Measurements from ENCODE around the gene FRY. TPM values are rescaled to one million over a fixed set of nuclear protein-coding genes. Genes with fewer than 3 reads are reported as not detected.

FRY gene
- total RNA-seq, 1 experiment from 2014 or later: 5.3 TPM

DNA sequence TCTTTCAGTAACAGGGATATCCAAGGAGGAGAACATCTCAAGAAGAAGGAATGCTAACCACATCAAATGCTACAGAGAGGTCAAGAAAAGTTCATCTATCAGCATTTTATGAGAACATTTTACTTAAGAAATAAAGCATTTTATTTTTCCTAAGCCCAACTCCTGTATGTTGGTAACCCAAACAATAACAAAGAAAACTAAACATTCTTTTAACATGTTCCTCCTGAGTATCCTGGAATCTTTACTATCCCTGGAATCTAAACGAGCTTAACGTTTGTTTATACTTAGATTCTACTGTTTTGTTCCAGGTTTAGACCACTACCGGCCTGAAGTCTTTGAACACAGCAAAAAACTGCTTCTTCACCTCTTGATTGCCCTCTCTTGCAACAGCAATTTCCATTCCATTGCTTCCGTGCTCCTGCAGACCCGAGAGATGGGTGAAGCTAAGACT lies 193.9 kb downstream of the FRY start (continued):
- TF ChIP-seq SP1 (CRISPR knock-in tag; conservative IDR thresholded peaks at IDR 0.05): no peak
- TF ChIP-seq, protein P1, sequence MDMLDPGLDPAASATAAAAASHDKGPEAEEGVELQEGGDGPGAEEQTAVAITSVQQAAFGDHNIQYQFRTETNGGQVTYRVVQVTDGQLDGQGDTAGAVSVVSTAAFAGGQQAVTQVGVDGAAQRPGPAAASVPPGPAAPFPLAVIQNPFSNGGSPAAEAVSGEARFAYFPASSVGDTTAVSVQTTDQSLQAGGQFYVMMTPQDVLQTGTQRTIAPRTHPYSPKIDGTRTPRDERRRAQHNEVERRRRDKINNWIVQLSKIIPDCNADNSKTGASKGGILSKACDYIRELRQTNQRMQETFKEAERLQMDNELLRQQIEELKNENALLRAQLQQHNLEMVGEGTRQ (CRISPR knock-in tag; IDR thresholded peaks at IDR 0.05): no peak

DNA sequence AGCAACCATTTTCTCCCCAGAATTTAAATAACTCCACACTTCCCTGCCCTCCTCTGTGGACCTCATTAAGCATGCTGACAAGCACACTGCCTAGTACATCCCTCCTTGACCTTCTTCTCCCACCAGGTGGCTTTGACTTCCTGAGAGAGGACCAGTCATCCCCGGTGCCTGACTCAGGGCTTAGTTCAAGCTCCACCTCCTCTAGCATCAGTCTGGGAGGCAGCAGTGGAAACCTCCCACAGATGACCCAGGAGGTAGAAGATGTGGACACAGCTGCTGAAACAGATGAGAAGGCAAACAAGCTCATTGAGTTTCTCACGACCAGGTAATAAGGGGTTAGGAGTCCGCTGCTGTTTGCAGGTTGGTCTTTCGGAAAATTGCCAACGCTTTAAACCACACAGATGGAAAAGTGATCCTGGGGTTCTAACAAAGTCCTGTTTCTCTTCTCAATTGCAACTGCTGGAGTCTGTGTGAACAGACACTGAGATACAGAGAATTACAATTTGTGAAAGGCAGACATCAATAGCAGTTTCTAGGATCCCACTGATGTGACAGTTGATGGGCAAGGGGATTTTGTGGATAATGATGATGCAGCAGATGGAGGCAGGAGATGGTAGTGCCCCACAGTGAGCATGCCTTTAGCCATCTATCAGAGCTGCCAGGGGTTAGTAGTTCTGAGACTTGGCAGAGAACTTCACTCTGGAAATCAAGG lies 196.9 kb downstream of the FRY start:
- Mint-ChIP-seq H3K27ac (no peak overlapping the region), H3K27me3 (ENCODE audit: low read depth) (no peaks in the 10 kb centered on the region), H3K4me1 (peaks cover 6% of the 10 kb centered on the region), H3K9me3 (peaks cover 4% of the 10 kb centered on the region), H3K4me3 (no peak overlapping the region), H3K36me3 (peaks cover 3% of the 10 kb centered on the region; the same call in 1 of the 2 replicates)
- no peak for TF ChIP-seq ZNF396 (CRISPR knock-in tag; IDR thresholded peaks at IDR 0.05; ENCODE audit: borderline replicate concordance)
- no peak for TF ChIP-seq ELF4 (CRISPR knock-in tag; IDR thresholded peaks at IDR 0.05; ENCODE audit: low read depth)
- ChIA-PET CTCF (interaction anchor here (1.5 to 1.7 kb wide), 2 partner anchors 64 to 319 kb away, joined by 4 read pairs; no protein-coding TSS in a partner anchor), POLR2A (no interaction called here)
- ATAC-seq (peak; percentile 91), DNase-seq (ENCODE audit: low spot score) (no peak)

DNA sequence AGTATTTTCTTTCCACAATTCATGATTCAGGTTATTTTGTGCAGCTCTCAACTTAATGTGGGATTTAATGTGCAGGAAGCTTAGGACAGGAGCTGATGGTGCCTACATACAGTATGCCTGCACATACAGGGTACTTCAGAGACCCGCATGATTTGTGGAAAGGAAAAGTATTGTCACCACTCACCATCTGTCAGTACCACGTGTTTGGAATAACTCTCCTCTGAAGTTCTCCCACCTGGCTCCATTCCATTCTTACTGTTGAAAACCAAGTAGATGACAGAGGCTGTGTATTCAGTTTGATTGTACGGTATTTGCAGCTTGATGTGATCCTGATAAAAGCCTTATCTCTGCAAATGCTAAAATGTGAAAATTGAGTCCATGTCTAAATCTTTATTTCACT lies 197.9 kb downstream of the FRY start:
- Mint-ChIP-seq H3K36me3 (peaks cover 3% of the 10 kb centered on the region; the same call in 1 of the 2 replicates), H3K4me3 (no peak overlapping the region), H3K27ac (no peak overlapping the region), H3K9me3 (peaks cover 4% of the 10 kb centered on the region), H3K27me3 (ENCODE audit: low read depth) (no peaks in the 10 kb centered on the region), H3K4me1 (peaks cover 7% of the 10 kb centered on the region)
- DNase-seq (ENCODE audit: low spot score) (no peak), ATAC-seq (no peak)
- TF ChIP-seq ZNF232 (CRISPR knock-in tag; IDR thresholded peaks at IDR 0.05) (no peak), FOXK1 (CRISPR knock-in tag; IDR thresholded peaks at IDR 0.05) (no peak), NR2C2 (CRISPR knock-in tag; IDR thresholded peaks at IDR 0.05) (no peak), ZBTB21 (CRISPR knock-in tag; IDR thresholded peaks at IDR 0.05; ENCODE audit: borderline replicate concordance) (no peak), TEAD4 (CRISPR knock-in tag; IDR thresholded peaks at IDR 0.05) (no peak), ZNF121 (CRISPR knock-in tag; IDR thresholded peaks at IDR 0.05) (no peak), ZNF423 (CRISPR knock-in tag; IDR thresholded peaks at IDR 0.05) (no peak), TP53 (CRISPR knock-in tag; IDR thresholded peaks at IDR 0.05) (no peak), FOXJ3 (CRISPR knock-in tag; IDR thresholded peaks at IDR 0.05; ENCODE audit: borderline replicate concordance) (no peak), SOX15 (CRISPR knock-in tag; IDR thresholded peaks at IDR 0.05) (no peak), RORB (CRISPR knock-in tag; IDR thresholded peaks at IDR 0.05) (no peak), ZNF396 (CRISPR knock-in tag; IDR thresholded peaks at IDR 0.05; ENCODE audit: borderline replicate concordance) (no peak), GRHL2 (CRISPR knock-in tag; IDR thresholded peaks at IDR 0.05; ENCODE audit: insufficient replicate concordance, severe bottlenecking) (no peak)
- TF ChIP-seq, protein P2, sequence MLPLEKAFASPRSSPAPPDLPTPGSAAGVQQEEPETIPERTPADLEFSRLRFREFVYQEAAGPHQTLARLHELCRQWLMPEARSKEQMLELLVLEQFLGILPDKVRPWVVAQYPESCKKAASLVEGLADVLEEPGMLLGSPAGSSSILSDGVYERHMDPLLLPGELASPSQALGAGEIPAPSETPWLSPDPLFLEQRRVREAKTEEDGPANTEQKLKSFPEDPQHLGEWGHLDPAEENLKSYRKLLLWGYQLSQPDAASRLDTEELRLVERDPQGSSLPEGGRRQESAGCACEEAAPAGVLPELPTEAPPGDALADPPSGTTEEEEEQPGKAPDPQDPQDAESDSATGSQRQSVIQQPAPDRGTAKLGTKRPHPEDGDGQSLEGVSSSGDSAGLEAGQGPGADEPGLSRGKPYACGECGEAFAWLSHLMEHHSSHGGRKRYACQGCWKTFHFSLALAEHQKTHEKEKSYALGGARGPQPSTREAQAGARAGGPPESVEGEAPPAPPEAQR (CRISPR knock-in tag; IDR thresholded peaks at IDR 0.05): no peak
- TF ChIP-seq, protein P3, sequence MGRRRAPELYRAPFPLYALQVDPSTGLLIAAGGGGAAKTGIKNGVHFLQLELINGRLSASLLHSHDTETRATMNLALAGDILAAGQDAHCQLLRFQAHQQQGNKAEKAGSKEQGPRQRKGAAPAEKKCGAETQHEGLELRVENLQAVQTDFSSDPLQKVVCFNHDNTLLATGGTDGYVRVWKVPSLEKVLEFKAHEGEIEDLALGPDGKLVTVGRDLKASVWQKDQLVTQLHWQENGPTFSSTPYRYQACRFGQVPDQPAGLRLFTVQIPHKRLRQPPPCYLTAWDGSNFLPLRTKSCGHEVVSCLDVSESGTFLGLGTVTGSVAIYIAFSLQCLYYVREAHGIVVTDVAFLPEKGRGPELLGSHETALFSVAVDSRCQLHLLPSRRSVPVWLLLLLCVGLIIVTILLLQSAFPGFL (CRISPR knock-in tag; IDR thresholded peaks at IDR 0.05; ENCODE audit: borderline replicate concordance): no peak
- TF ChIP-seq, protein P4, sequence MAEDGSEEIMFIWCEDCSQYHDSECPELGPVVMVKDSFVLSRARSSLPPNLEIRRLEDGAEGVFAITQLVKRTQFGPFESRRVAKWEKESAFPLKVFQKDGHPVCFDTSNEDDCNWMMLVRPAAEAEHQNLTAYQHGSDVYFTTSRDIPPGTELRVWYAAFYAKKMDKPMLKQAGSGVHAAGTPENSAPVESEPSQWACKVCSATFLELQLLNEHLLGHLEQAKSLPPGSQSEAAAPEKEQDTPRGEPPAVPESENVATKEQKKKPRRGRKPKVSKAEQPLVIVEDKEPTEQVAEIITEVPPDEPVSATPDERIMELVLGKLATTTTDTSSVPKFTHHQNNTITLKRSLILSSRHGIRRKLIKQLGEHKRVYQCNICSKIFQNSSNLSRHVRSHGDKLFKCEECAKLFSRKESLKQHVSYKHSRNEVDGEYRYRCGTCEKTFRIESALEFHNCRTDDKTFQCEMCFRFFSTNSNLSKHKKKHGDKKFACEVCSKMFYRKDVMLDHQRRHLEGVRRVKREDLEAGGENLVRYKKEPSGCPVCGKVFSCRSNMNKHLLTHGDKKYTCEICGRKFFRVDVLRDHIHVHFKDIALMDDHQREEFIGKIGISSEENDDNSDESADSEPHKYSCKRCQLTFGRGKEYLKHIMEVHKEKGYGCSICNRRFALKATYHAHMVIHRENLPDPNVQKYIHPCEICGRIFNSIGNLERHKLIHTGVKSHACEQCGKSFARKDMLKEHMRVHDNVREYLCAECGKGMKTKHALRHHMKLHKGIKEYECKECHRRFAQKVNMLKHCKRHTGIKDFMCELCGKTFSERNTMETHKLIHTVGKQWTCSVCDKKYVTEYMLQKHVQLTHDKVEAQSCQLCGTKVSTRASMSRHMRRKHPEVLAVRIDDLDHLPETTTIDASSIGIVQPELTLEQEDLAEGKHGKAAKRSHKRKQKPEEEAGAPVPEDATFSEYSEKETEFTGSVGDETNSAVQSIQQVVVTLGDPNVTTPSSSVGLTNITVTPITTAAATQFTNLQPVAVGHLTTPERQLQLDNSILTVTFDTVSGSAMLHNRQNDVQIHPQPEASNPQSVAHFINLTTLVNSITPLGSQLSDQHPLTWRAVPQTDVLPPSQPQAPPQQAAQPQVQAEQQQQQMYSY (CRISPR knock-in tag; IDR thresholded peaks at IDR 0.05): no peak
- TF ChIP-seq, protein P5, sequence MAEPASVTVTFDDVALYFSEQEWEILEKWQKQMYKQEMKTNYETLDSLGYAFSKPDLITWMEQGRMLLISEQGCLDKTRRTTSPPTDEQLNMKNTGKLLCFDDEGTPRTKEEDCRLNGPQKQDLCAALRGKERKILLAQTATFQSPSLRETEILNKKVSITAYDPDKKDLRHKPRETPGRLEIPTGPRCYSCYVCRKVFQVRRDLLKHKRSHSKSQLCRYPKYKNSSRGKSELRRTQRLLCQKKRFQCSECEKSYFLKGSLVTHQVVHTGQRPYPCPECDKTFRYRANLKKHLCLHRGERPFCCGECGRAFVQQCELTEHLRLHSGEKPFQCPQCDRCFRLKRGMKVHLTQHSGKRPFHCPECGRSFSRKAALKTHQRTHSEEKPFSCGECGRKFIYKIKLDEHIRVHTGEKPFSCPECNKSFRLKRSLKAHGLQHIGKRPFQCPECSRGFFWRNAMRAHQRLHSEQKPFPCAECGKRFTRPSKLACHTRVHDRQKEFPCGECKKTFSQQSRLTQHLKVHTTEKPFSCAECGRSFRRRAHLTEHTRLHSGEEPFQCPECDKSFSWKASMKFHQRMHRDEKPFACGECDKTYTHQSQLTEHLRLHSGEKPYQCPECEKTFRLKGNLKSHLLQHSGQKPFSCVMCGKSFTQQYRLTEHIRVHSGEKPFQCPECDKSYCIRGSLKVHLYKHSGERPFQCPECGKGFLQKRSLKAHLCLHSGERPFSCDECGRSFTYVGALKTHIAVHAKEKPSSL (CRISPR knock-in tag; conservative IDR thresholded peaks at IDR 0.05): no peak
- TF ChIP-seq, protein P6, sequence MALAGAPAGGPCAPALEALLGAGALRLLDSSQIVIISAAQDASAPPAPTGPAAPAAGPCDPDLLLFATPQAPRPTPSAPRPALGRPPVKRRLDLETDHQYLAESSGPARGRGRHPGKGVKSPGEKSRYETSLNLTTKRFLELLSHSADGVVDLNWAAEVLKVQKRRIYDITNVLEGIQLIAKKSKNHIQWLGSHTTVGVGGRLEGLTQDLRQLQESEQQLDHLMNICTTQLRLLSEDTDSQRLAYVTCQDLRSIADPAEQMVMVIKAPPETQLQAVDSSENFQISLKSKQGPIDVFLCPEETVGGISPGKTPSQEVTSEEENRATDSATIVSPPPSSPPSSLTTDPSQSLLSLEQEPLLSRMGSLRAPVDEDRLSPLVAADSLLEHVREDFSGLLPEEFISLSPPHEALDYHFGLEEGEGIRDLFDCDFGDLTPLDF (CRISPR knock-in tag; IDR thresholded peaks at IDR 0.05): no peak
- CTCF ChIA-PET: interaction anchor here (1.5 kb wide), 1 partner anchor 65 kb away, joined by 4 read pairs; no protein-coding TSS in a partner anchor
- POLR2A ChIA-PET: no interaction called here

Data from WTC11 (cell line).